ENCODE measurements around the gene RNF212. TPM values are rescaled to one million over a fixed set of nuclear protein-coding genes. Genes with fewer than 3 reads are reported as not detected.

The RNF212 gene
- total and polyA plus RNA-seq, 2 experiments from 2014 or later = 17.0 to 20.6 TPM

- no peaks in the 10 kb centered on the region for H3F3A ChIP-seq (replicated peaks; ENCODE audit: low read depth)
- H3K27ac ChIP-seq (ENCODE audit: low read depth) = no peak overlapping the region
- DNase-seq (ENCODE audit: low spot score) (no peak), ATAC-seq (peak; percentile 38)
- peaks cover 7% of the 10 kb centered on the region for H3K27me3 Mint-ChIP-seq (ENCODE audit: insufficient read depth, low read depth, poor library complexity)
- peaks cover under 1% of the 10 kb centered on the region; the same call in 1 of the 2 replicates for H3K79me2 ChIP-seq (replicated peaks; ENCODE audit: insufficient read depth)
- H3K36me3 Mint-ChIP-seq (ENCODE audit: low read depth) = no peaks in the 10 kb centered on the region
- H3K4me2 ChIP-seq = no peak overlapping the region
- peaks cover 6% of the 10 kb centered on the region; the same call in 1 of the 2 replicates for H4K20me1 ChIP-seq (replicated peaks; ENCODE audit: insufficient read depth)
- no peak overlapping the region for H3K27ac Mint-ChIP-seq
- no peak overlapping the region for H3K4me3 ChIP-seq
- H3K27me3 ChIP-seq (ENCODE audit: insufficient read depth) = no peaks in the 10 kb centered on the region
- H3K9me2 ChIP-seq (ENCODE audit: insufficient read depth) = no peaks in the 10 kb centered on the region
- H3K9me3 Mint-ChIP-seq = no peaks in the 10 kb centered on the region
- H3K4me3 Mint-ChIP-seq = no peak overlapping the region
- no peaks in the 10 kb centered on the region for H3K36me3 ChIP-seq (ENCODE audit: insufficient read depth)
- no peak overlapping the region for H2AFZ ChIP-seq
- peaks cover 22% of the 10 kb centered on the region for H3K4me1 Mint-ChIP-seq
- TF ChIP-seq POLR2AphosphoS5 (IDR thresholded peaks at IDR 0.05; ENCODE audit: low read depth) (no peak), CREB1 (CRISPR knock-in tag; IDR thresholded peaks at IDR 0.05; ENCODE audit: low read depth) (no peak), ZNF331 (CRISPR knock-in tag; IDR thresholded peaks at IDR 0.05; ENCODE audit: low read depth) (no peak), ZNF462 (CRISPR knock-in tag; IDR thresholded peaks at IDR 0.05) (no peak), EZH2 (IDR thresholded peaks at IDR 0.05; ENCODE audit: low read depth, unreplicated experiment) (no peak), ZNF114 (CRISPR knock-in tag; IDR thresholded peaks at IDR 0.05) (no peak), NANOG (IDR thresholded peaks at IDR 0.05; ENCODE audit: borderline replicate concordance) (no peak), JUNB (IDR thresholded peaks at IDR 0.05; ENCODE audit: unreplicated experiment) (no peak), STAT1 (IDR thresholded peaks at IDR 0.05; ENCODE audit: unreplicated experiment) (no peak), EZH2phosphoT487 (IDR thresholded peaks at IDR 0.05; ENCODE audit: unreplicated experiment) (no peak)
- TF ChIP-seq, protein P1, sequence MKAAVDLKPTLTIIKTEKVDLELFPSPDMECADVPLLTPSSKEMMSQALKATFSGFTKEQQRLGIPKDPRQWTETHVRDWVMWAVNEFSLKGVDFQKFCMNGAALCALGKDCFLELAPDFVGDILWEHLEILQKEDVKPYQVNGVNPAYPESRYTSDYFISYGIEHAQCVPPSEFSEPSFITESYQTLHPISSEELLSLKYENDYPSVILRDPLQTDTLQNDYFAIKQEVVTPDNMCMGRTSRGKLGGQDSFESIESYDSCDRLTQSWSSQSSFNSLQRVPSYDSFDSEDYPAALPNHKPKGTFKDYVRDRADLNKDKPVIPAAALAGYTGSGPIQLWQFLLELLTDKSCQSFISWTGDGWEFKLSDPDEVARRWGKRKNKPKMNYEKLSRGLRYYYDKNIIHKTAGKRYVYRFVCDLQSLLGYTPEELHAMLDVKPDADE (IDR thresholded peaks at IDR 0.05) = no peak
- TF ChIP-seq, protein P2, sequence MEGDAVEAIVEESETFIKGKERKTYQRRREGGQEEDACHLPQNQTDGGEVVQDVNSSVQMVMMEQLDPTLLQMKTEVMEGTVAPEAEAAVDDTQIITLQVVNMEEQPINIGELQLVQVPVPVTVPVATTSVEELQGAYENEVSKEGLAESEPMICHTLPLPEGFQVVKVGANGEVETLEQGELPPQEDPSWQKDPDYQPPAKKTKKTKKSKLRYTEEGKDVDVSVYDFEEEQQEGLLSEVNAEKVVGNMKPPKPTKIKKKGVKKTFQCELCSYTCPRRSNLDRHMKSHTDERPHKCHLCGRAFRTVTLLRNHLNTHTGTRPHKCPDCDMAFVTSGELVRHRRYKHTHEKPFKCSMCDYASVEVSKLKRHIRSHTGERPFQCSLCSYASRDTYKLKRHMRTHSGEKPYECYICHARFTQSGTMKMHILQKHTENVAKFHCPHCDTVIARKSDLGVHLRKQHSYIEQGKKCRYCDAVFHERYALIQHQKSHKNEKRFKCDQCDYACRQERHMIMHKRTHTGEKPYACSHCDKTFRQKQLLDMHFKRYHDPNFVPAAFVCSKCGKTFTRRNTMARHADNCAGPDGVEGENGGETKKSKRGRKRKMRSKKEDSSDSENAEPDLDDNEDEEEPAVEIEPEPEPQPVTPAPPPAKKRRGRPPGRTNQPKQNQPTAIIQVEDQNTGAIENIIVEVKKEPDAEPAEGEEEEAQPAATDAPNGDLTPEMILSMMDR (conservative IDR thresholded peaks at IDR 0.05; ENCODE audit: low read depth in 2 of 2) = no peak
- TF ChIP-seq, protein P3, sequence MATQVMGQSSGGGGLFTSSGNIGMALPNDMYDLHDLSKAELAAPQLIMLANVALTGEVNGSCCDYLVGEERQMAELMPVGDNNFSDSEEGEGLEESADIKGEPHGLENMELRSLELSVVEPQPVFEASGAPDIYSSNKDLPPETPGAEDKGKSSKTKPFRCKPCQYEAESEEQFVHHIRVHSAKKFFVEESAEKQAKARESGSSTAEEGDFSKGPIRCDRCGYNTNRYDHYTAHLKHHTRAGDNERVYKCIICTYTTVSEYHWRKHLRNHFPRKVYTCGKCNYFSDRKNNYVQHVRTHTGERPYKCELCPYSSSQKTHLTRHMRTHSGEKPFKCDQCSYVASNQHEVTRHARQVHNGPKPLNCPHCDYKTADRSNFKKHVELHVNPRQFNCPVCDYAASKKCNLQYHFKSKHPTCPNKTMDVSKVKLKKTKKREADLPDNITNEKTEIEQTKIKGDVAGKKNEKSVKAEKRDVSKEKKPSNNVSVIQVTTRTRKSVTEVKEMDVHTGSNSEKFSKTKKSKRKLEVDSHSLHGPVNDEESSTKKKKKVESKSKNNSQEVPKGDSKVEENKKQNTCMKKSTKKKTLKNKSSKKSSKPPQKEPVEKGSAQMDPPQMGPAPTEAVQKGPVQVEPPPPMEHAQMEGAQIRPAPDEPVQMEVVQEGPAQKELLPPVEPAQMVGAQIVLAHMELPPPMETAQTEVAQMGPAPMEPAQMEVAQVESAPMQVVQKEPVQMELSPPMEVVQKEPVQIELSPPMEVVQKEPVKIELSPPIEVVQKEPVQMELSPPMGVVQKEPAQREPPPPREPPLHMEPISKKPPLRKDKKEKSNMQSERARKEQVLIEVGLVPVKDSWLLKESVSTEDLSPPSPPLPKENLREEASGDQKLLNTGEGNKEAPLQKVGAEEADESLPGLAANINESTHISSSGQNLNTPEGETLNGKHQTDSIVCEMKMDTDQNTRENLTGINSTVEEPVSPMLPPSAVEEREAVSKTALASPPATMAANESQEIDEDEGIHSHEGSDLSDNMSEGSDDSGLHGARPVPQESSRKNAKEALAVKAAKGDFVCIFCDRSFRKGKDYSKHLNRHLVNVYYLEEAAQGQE (IDR thresholded peaks at IDR 0.05; ENCODE audit: unreplicated experiment) = no peak
- peaks cover 1% of the 10 kb centered on the region; the same call in 1 of the 2 replicates for H3K4me1 ChIP-seq (ENCODE audit: insufficient read depth)
These were observed 8.7 kb downstream of the RNF212 start for GRCh38 chr4:1104647-1105046.

All from GM23338 (cell line).